Measurements from ENCODE around the gene MDC1. TPM values are rescaled to one million over a fixed set of nuclear protein-coding genes. Genes with fewer than 3 reads are reported as not detected.

MDC1 gene
- total and polyA plus RNA-seq, 2 donors (not counting 3 experiments of a cell fraction or from before 2014, with no cell fraction given), result 16.8 to 42.3 TPM

- DNase-seq (ENCODE audit: low read depth, low spot score) (no peak), FAIRE-seq (no peak)
- Histone ChIP-seq H3K27me3 (ENCODE audit: control insufficient read depth in 2 of 2, insufficient read depth in 2 of 2, low read length in 2 of 2) (no peaks in the 10 kb centered on the region), H3K79me2 (ENCODE audit: control insufficient read depth, insufficient read depth, low read length) (no peaks in the 10 kb centered on the region), H3K4me3 (replicated peaks in 1 of 3; ENCODE audit: insufficient read depth in 1 of 3, low read depth in 1 of 3, low read length in 3 of 3) (no peak overlapping the region), H3K27ac (ENCODE audit: insufficient read depth, low read depth, low read length) (no peak overlapping the region), H3K9ac (replicated peaks; ENCODE audit: extremely low read depth, insufficient read depth, low read length) (no peak overlapping the region), H4K20me1 (replicated peaks; ENCODE audit: control insufficient read depth, extremely low read depth, insufficient read depth, low read length) (no peaks in the 10 kb centered on the region), H3K9me1 (replicated peaks; ENCODE audit: control insufficient read depth, extremely low read depth, insufficient read depth, low read length) (no peaks in the 10 kb centered on the region), H3K36me3 (ENCODE audit: control insufficient read depth in 2 of 2, extremely low read depth in 1 of 2, insufficient read depth in 2 of 2, low read length in 2 of 2) (peaks cover 23 to 55% of the 10 kb centered on the region in 2 experiments), H3K4me2 (ENCODE audit: insufficient read depth, low read length) (no peak overlapping the region), H2AFZ (ENCODE audit: low read depth, low read length) (no peak overlapping the region), H3K9me3 (replicated peaks; ENCODE audit: control insufficient read depth, insufficient read depth, low read length) (no peaks in the 10 kb centered on the region), H3K4me1 (ENCODE audit: control insufficient read depth, extremely low read depth, insufficient read depth, low read length) (no peaks in the 10 kb centered on the region)
- dilution Hi-C loops (cut with MboI; ENCODE audit: extremely low pct_ligation_motif_present, low sequenced_read_pairs) (no loop called here), intact Hi-C loops (cut with micrococcal nuclease) (no loop called here)
- TF ChIP-seq GATA2 (IDR thresholded peaks at IDR 0.05; ENCODE audit: insufficient read depth, insufficient read length, low read depth, low read length) (no peak), POLR2AphosphoS5 (IDR thresholded peaks at IDR 0.05; ENCODE audit: insufficient read depth, low read depth, low read length) (no peak)
- POLR2A ChIA-PET, result no interaction called here
- CTCF ChIA-PET, result interaction anchor here (0.5 to 1.1 kb wide), 3 partner anchors 8 to 74 kb away, joined by 3 read pairs; no protein-coding TSS in a partner anchor
- BruUV-seq (replicated peaks), result no TSS peak
These were observed 60.6 kb downstream of the MDC1 start for GRCh38 chr6:30656513-30656912.

- CTCF ChIA-PET, result interaction anchor here (1.1 kb wide), 2 partner anchors 9 to 75 kb away, joined by 3 read pairs; no protein-coding TSS in a partner anchor
These were observed 61.4 kb downstream of the MDC1 start for GRCh38 chr6:30655743-30656094.

More at GRCh38 chr6:30655743-30656094, 61.4 kb downstream of the MDC1 start:
- DNase-seq (ENCODE audit: low read depth, low spot score), result no peak
- no peaks in the 10 kb centered on the region for H3K27me3 ChIP-seq (ENCODE audit: control insufficient read depth in 2 of 2, insufficient read depth in 2 of 2, low read length in 2 of 2)
- no peaks in the 10 kb centered on the region for H4K20me1 ChIP-seq (replicated peaks; ENCODE audit: control insufficient read depth, extremely low read depth, insufficient read depth, low read length)
- H3K36me3 ChIP-seq (ENCODE audit: control insufficient read depth in 2 of 2, extremely low read depth in 1 of 2, insufficient read depth in 2 of 2, low read length in 2 of 2), result peaks cover 19 to 52% of the 10 kb centered on the region in 2 experiments
- no peak overlapping the region for H3K4me2 ChIP-seq (ENCODE audit: insufficient read depth, low read length)
- no peaks in the 10 kb centered on the region for H3K9me1 ChIP-seq (replicated peaks; ENCODE audit: control insufficient read depth, extremely low read depth, insufficient read depth, low read length)
- POLR2A ChIA-PET, result no interaction called here
- H2AFZ ChIP-seq (ENCODE audit: low read depth, low read length), result no peak overlapping the region
- H3K4me3 ChIP-seq (replicated peaks in 1 of 3; ENCODE audit: insufficient read depth in 1 of 3, low read depth in 1 of 3, low read length in 3 of 3), result no peak overlapping the region
- no peaks in the 10 kb centered on the region for H3K4me1 ChIP-seq (ENCODE audit: control insufficient read depth, extremely low read depth, insufficient read depth, low read length)
- H3K9ac ChIP-seq (replicated peaks; ENCODE audit: extremely low read depth, insufficient read depth, low read length), result no peak overlapping the region
- no peak for FAIRE-seq
- H3K79me2 ChIP-seq (ENCODE audit: control insufficient read depth, insufficient read depth, low read length), result no peaks in the 10 kb centered on the region
- no peaks in the 10 kb centered on the region for H3K9me3 ChIP-seq (replicated peaks; ENCODE audit: control insufficient read depth, insufficient read depth, low read length)
- no peak overlapping the region for H3K27ac ChIP-seq (ENCODE audit: insufficient read depth, low read depth, low read length)
- TF ChIP-seq POLR2AphosphoS5 (IDR thresholded peaks at IDR 0.05; ENCODE audit: insufficient read depth, low read depth, low read length) (no peak), EZH2 (IDR thresholded peaks at IDR 0.05; ENCODE audit: borderline replicate concordance, low read depth, low read length, severe bottlenecking) (no peak), FOS (IDR thresholded peaks at IDR 0.05; ENCODE audit: borderline replicate concordance, insufficient read depth, low read length) (no peak), POLR2A (IDR thresholded peaks at IDR 0.05; ENCODE audit: low read depth, low read length) (no peak), MAX (IDR thresholded peaks at IDR 0.05; ENCODE audit: insufficient read depth, insufficient read length) (no peak), JUN (IDR thresholded peaks at IDR 0.05; ENCODE audit: borderline replicate concordance, insufficient read depth, insufficient read length, low read depth) (no peak), CTCF (IDR thresholded peaks at IDR 0.05; ENCODE audit: extremely low read depth in 1 of 2, insufficient read depth in 1 of 2, low read depth in 1 of 2, low read length in 2 of 2) (no peak), GATA2 (IDR thresholded peaks at IDR 0.05; ENCODE audit: insufficient read depth, insufficient read length, low read depth, low read length) (no peak), MYC (IDR thresholded peaks at IDR 0.05; ENCODE audit: low read depth, low read length) (no peak)
- dilution Hi-C loops (cut with MboI; ENCODE audit: extremely low pct_ligation_motif_present, low sequenced_read_pairs), result no loop called here
- intact Hi-C loops (cut with micrococcal nuclease), result no loop called here
- no TSS peak for BruUV-seq (replicated peaks)

All from endothelial cell of umbilical vein (primary cell).